GM18505 (cell line): Measurements from ENCODE around the gene PTEN.
"Not testable (repeated sequence)": the region's sequence is repeated elsewhere in the genome, so short reads cannot be mapped to it uniquely, and the experiment has no call there.

ENCODE experiments used
- ATAC-seq: cut with Tn5 transposase; IDR thresholded peaks from one replicate; pipeline ENCODE4 v1.9.1; 2021; ENCODE audit not compliant: unreplicated experiment
- POLR2A ChIP-seq: IDR thresholded peaks from 4 replicates; pipeline ENCODE4 v1.6.1; 2011; ENCODE audit warnings: borderline replicate concordance; ENCODE audit not compliant: insufficient read depth, insufficient read length; ENCODE audit errors: extremely low read depth

The PTEN gene

GRCh38 chr10:87837445-87837844 is 26.0 kb upstream of the PTEN start:
- ATAC-seq = peak; percentile 58
- no peak for TF ChIP-seq POLR2A

- no peak for ATAC-seq
- no peak for TF ChIP-seq POLR2A
Observed at GRCh38 chr10:87838650-87839049, 24.8 kb upstream of the PTEN start.

GRCh38 chr10:87841186-87841585 is 22.2 kb upstream of the PTEN start:
- no peak for TF ChIP-seq POLR2A
- no peak for ATAC-seq

GRCh38 chr10:87842220-87842641 is 21.2 kb upstream of the PTEN start:
- no peak for ATAC-seq
- no peak for TF ChIP-seq POLR2A

- ATAC-seq = no peak
- TF ChIP-seq POLR2A = no peak
Observed at GRCh38 chr10:87842776-87843497, 20.5 kb upstream of the PTEN start.

- TF ChIP-seq POLR2A = no peak
- ATAC-seq = no peak
Observed at GRCh38 chr10:87843714-87844113, 19.7 kb upstream of the PTEN start.

- TF ChIP-seq POLR2A = no peak
- ATAC-seq = no peak
Observed at GRCh38 chr10:87844837-87845623, 18.4 kb upstream of the PTEN start.

GRCh38 chr10:87845624-87845998 is 17.8 kb upstream of the PTEN start:
- ATAC-seq = no peak
- TF ChIP-seq POLR2A = no peak

GRCh38 chr10:87846023-87846422 is 17.4 kb upstream of the PTEN start:
- TF ChIP-seq POLR2A = no peak

GRCh38 chr10:87846711-87847110 is 16.7 kb upstream of the PTEN start:
- not testable (repeated sequence) for ATAC-seq

More at GRCh38 chr10:87846023-87846422, 17.4 kb upstream of the PTEN start:
- ATAC-seq = no peak

GRCh38 chr10:87847550-87847949 is 15.9 kb upstream of the PTEN start:
- no peak for ATAC-seq
- TF ChIP-seq POLR2A = no peak

- TF ChIP-seq POLR2A = no peak
- no peak for ATAC-seq
Observed at GRCh38 chr10:87849001-87849400, 14.4 kb upstream of the PTEN start.

GRCh38 chr10:87850742-87851205 is 12.7 kb upstream of the PTEN start:
- no peak for TF ChIP-seq POLR2A
- ATAC-seq = peak; percentile 52

GRCh38 chr10:87852089-87852488 is 11.3 kb upstream of the PTEN start:
- no peak for ATAC-seq
- TF ChIP-seq POLR2A = no peak

GRCh38 chr10:87855247-87855646 is 8.2 kb upstream of the PTEN start:
- not testable (repeated sequence) for ATAC-seq

GRCh38 chr10:87855665-87856064 is 7.8 kb upstream of the PTEN start:
- not testable (repeated sequence) for ATAC-seq
